Endothelial cell of umbilical vein (primary cell): Measurements from ENCODE around the gene ATP6V0A4. TPM values are rescaled to one million over a fixed set of nuclear protein-coding genes. Genes with fewer than 3 reads are reported as not detected.

Experiments
- BruUV-seq: library from RNA; stranded (reverse); fragments of 400-500 nt; replicated peaks from 2 replicates; lab custom pipeline; 2021; lab: Mats Ljungman, UMichigan
- CTCF ChIA-PET: fragments of 300-600, 350-600 bp; sonication (Branson Sonifier 250); formaldehyde crosslinking; loops from one replicate; lab custom pipeline; 2021; ENCODE audit warnings: antibody characterized with exemption, inconsistent platforms; lab: Charles Lee
- POLR2A ChIA-PET: fragments of 300-600, 350-600 bp; sonication (Branson Sonifier 250); formaldehyde crosslinking; loops from one replicate; lab custom pipeline; 2021; ENCODE audit warnings: antibody characterized with exemption, inconsistent platforms; lab: Charles Lee
- DNase-seq: peaks from one replicate; pipeline ENCODE4 v3.0.0-alpha.2; 2011; ENCODE audit warnings: low read depth, low spot score
- FAIRE-seq: peaks from 2 replicates; lab custom pipeline; 2011; peaks lifted over from hg19 to GRCh38; lab: Jason Lieb, UNC
- H2AFZ ChIP-seq: 2 replicates; pipeline ENCODE4 v1.6.0; 2012; ENCODE audit warnings: low read depth, low read length, control low read depth, inconsistent platforms
- H3K27ac ChIP-seq: 2 replicates; pipeline ENCODE4 v1.5.1; 2011; ENCODE audit warnings: low read depth, mild to moderate bottlenecking, control low read depth, low read length, moderate library complexity; ENCODE audit not compliant: insufficient read depth
- H3K27me3 ChIP-seq, 2 experiments: 2 replicates each; pipeline versions ENCODE4 v1.6.0 to v1.6.1; 2011; ENCODE audit warnings: low read length in 2 of 2, mixed read lengths in 1 of 2; ENCODE audit not compliant: control insufficient read depth in 2 of 2, insufficient read depth in 2 of 2
- H3K36me3 ChIP-seq, 2 experiments: 2 replicates in 1 of 2; 3 replicates in 1 of 2; pipeline ENCODE4 v1.5.1; 2011; ENCODE audit warnings: low read length in 2 of 2, mild to moderate bottlenecking in 1 of 2, moderate library complexity in 1 of 2; ENCODE audit not compliant: control insufficient read depth in 2 of 2, insufficient read depth in 2 of 2; ENCODE audit errors: extremely low read depth in 1 of 2
- H3K4me1 ChIP-seq: 3 replicates; pipeline ENCODE4 v1.5.1; 2011; ENCODE audit warnings: mild to moderate bottlenecking, low read length; ENCODE audit not compliant: control insufficient read depth, insufficient read depth; ENCODE audit errors: extremely low read depth
- H3K4me2 ChIP-seq: 2 replicates; pipeline ENCODE4 v1.6.1; 2011; ENCODE audit warnings: low read length, control low read depth, mixed read lengths; ENCODE audit not compliant: insufficient read depth
- H3K4me3 ChIP-seq, 3 experiments: fragments of 200-600 bp in 1 of 3; sonication (generic), shearing (Covaris generic) in 1 of 3; replicated peaks in 1 of 3; 2 replicates each; pipeline ENCODE4 v1.5.1; 2011 to 2016; ENCODE audit warnings: control low read depth in 3 of 3, low read length in 3 of 3, mild to moderate bottlenecking in 2 of 3, inconsistent platforms in 1 of 3, low read depth in 1 of 3, moderate library complexity in 1 of 3; ENCODE audit not compliant: insufficient read depth in 1 of 3
- H3K79me2 ChIP-seq: 2 replicates; pipeline ENCODE4 v1.6.0; 2012; ENCODE audit warnings: low read length, inconsistent platforms; ENCODE audit not compliant: control insufficient read depth, insufficient read depth
- H3K9ac ChIP-seq: replicated peaks from 2 replicates; pipeline ENCODE3; 2011; ENCODE audit warnings: low read length, control low read depth; ENCODE audit not compliant: insufficient read depth; ENCODE audit errors: extremely low read depth
- H3K9me1 ChIP-seq: replicated peaks from 3 replicates; pipeline ENCODE4 v1.6.0; 2011; ENCODE audit warnings: mild to moderate bottlenecking, low read length; ENCODE audit not compliant: control insufficient read depth, insufficient read depth; ENCODE audit errors: extremely low read depth
- H3K9me3 ChIP-seq: replicated peaks from 2 replicates; pipeline ENCODE4 v1.5.1; 2012; ENCODE audit warnings: low read length, inconsistent platforms; ENCODE audit not compliant: control insufficient read depth, insufficient read depth
- H4K20me1 ChIP-seq: replicated peaks from 2 replicates; pipeline ENCODE3; 2011; ENCODE audit warnings: mild to moderate bottlenecking, low read length; ENCODE audit not compliant: control insufficient read depth, insufficient read depth; ENCODE audit errors: extremely low read depth
- EZH2 ChIP-seq: IDR thresholded peaks from 2 replicates; pipeline ENCODE4 v1.6.1; 2012; ENCODE audit warnings: borderline replicate concordance, low read depth, mild to moderate bottlenecking, moderate library complexity, low read length, inconsistent platforms; ENCODE audit not compliant: severe bottlenecking
- GATA2 ChIP-seq: IDR thresholded peaks from 2 replicates; pipeline ENCODE4 v1.7.0; 2011; ENCODE audit warnings: low read depth, mild to moderate bottlenecking, moderate library complexity, mixed read lengths, low read length; ENCODE audit not compliant: insufficient read length, insufficient read depth
- POLR2A ChIP-seq: IDR thresholded peaks from 2 replicates; pipeline ENCODE4 v1.6.1; 2012; ENCODE audit warnings: low read depth, mild to moderate bottlenecking, control low read depth, low read length
- dilution Hi-C: fragments of 300-500 bp; cut with MboI; formaldehyde crosslinking; loops from one replicate; pipeline ENCODE4 v1.15.0; 2019; ENCODE audit warnings: low sequenced_read_pairs; ENCODE audit not compliant: extremely low pct_ligation_motif_present
- intact Hi-C: fragments of 100-400 bp; cut with micrococcal nuclease; formaldehyde crosslinking; loops from one replicate; pipeline ENCODE4 v1.10.0; 2022
- polyA plus RNA-seq, 4 experiments: library from polyadenylated mRNA; depleted of rRNA in 3 of 4; stranded (reverse) in 3 of 4; unstranded in 1 of 4; fragments of >200 nt; gene quantifications; 2 replicates each; pipeline versions ENCODE4 v1.2.1 to v1.2.3, GENCODE V29; 2011 to 2012; ENCODE audit warnings: missing spikeins in 1 of 4
- total RNA-seq: library from RNA; stranded (reverse); gene quantifications from 2 replicates; pipeline ENCODE4 v1.2.3, GENCODE V29; 2021

The ATP6V0A4 gene
- total and polyA plus RNA-seq, 2 donors (not counting 3 experiments of a cell fraction or from before 2014, with no cell fraction given), result 0.07 to 0.24 TPM

- H3K9ac ChIP-seq, result no peak overlapping the region
- no peaks in the 10 kb centered on the region for H4K20me1 ChIP-seq
- no peak overlapping the region for H3K4me2 ChIP-seq
- dilution Hi-C loops (no loop called here), intact Hi-C loops (no loop called here)
- ChIA-PET CTCF (no interaction called here), POLR2A (no interaction called here)
- BruUV-seq, result no TSS peak
- FAIRE-seq, result no peak
- H3K9me3 ChIP-seq, result no peaks in the 10 kb centered on the region
- H3K27me3 ChIP-seq, result no peaks in the 10 kb centered on the region
- H3K4me3 ChIP-seq, result no peak overlapping the region
- no peak for TF ChIP-seq GATA2
- no peak for TF ChIP-seq EZH2
- no peak for TF ChIP-seq POLR2A
- H3K36me3 ChIP-seq, result no peaks in the 10 kb centered on the region
- no peak overlapping the region for H3K27ac ChIP-seq
- no peak overlapping the region for H2AFZ ChIP-seq
- no peaks in the 10 kb centered on the region for H3K9me1 ChIP-seq
- DNase-seq, result no peak
- no peaks in the 10 kb centered on the region for H3K79me2 ChIP-seq
- no peaks in the 10 kb centered on the region for H3K4me1 ChIP-seq
These were observed 141.0 kb downstream of the ATP6V0A4 start for GRCh38 chr7:138656952-138657351.

Other genes starting within 250 kb of the ATP6V0A4 start
- gene SVOPL, start 96.8 kb downstream of the ATP6V0A4 start, total RNA-seq, result not detected in 2 replicates
- gene SVOPL, start 96.8 kb downstream of the ATP6V0A4 start, polyA plus RNA-seq, result not detected in 2 replicates
- gene TMEM213, start 202 bp downstream of the ATP6V0A4 start, total RNA-seq, result not detected in 2 replicates
- not detected in 2 replicates for gene TMEM213, start 202 bp downstream of the ATP6V0A4 start, polyA plus RNA-seq
- gene KIAA1549, start 183.2 kb upstream of the ATP6V0A4 start, total RNA-seq, result 10.9 and 12.4 TPM in 2 replicates
- gene KIAA1549, start 183.2 kb upstream of the ATP6V0A4 start, polyA plus RNA-seq, result 3.9 and 4.6 TPM in 2 replicates
- 23.8 and 25.7 TPM in 2 replicates for gene ZC3HAV1L, start 237.8 kb upstream of the ATP6V0A4 start, total RNA-seq
- gene ZC3HAV1L, start 237.8 kb upstream of the ATP6V0A4 start, polyA plus RNA-seq, result 15.9 TPM in 2 replicates